ENCODE results near the gene MBD5.
A peak's percentile ranks its signal among the peaks of the same experiment; 100 is the strongest.

The MBD5 gene

DNA sequence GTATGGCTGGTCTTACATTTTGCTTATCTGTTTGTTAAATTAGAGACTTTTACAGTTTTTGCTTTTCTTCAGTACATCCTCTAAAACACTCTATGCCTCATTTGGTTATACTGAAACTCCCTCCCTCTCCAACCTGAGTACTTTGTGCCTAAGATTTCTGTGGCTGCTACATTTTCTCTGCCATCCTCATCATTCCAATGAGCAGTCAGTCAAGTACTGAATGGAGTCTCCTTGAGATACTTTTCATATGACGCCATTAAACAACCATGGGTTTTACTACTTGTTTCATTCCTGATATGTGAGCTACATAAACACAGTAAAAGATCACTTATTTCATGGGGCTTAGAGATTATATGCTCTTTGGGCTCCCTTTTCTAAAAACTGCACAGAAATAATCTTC, 427.0 kb downstream of the MBD5 start:
- DNase-seq (ENCODE audit: insufficient read length, low spot score) (no peak), FAIRE-seq (no peak)

DNA sequence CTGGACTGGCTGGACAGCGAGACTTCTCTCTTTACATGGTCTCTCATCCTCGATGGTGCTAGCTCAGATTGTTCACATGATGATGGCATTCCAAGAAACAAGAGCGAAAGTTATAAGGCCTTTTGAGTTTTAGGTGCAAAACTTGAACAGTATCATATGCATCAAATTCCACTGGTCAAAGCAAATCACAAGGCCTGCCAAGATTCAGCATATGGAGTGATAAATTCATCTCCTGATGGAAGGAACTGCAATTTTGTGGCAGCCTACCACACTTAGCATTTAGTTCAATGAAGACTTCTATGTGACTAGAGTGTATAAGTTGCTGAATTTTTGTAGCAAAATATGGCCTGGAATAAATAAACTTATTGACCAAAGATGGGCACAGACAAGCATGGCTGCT, 429.6 kb downstream of the MBD5 start:
- no peak for DNase-seq (ENCODE audit: insufficient read length, low spot score)
- FAIRE-seq, result peak; percentile 11

DNA sequence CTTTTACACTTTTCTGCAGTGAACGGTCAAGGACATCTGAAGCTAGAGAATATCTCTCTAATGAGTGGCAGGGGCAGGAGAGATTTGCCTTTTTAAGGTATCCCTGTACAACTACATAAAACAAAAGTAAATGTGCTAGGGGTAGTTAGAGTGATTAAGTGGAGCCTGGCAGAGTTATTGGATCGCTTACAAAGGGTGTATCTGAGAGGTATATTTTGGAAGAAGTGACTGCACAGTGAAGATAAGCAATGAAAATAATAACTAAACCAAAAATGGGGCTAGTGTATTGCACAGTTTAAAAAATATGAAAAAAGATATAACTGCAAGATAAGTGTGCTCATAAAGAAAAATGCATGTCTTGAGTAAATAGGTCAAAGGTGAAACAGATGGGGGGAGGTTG, 430.2 kb downstream of the MBD5 start:
- DNase-seq (ENCODE audit: insufficient read length, low spot score), result no peak
- FAIRE-seq, result no peak

DNA sequence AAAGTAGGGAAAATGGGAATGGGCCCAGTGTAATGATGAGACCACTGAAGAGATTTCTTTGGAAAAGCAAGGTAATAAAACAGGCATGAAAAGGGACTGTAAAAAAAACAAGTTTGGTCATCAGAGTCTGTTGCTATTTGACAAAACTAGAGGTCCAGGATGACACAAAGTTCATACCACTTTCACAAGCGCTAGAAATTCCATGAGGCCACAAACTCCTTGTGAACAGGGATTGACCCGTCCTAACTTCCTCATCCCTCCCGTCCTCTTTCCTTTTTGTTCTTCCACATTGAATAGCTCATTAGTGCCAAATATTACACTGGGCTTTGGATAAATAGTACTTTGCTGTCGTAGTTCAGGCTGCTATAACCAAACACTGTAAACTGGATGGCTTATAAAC, 434.9 kb downstream of the MBD5 start:
- DNase-seq (ENCODE audit: insufficient read length, low spot score) (no peak), FAIRE-seq (no peak)

DNA sequence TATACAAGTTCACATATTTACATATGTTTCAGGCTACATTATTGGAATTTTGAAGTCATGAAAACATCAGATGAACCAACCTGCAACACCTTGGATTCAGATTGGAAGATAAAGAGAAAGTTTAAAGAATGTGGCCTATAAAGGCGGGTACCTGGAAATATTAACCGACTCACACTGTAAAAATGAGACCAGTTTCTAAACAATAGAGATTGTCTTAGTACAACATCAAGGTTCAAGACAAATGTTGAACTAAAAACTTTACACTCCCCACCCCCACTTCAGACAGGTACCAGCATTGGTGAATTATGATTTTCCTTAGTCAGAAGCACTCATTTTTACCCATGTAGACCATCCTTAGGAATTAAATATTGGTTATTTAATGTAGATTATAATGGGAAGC, 437.3 kb downstream of the MBD5 start:
- no peak for FAIRE-seq
- no peak for DNase-seq (ENCODE audit: insufficient read length, low spot score)

DNA sequence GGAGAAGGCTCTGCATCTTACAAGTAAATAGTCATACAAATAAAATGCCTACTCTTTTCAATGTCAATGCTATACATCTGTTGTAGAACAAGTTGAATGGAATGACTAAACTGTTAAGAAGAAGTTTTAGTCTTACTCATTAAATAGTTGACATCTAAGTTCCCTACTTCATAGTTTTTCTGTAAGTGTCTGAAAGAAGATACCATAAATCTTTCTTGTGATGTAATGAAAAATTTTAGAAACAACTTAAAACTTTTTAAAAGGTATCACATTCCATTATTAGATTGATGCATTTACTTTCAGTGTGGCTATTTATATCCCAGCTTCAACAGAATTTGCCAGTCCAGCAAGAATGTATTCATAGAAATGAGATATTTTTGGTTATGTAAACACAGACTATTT, 438.5 kb downstream of the MBD5 start:
- DNase-seq (ENCODE audit: insufficient read length, low spot score) (no peak), FAIRE-seq (no peak)

DNA sequence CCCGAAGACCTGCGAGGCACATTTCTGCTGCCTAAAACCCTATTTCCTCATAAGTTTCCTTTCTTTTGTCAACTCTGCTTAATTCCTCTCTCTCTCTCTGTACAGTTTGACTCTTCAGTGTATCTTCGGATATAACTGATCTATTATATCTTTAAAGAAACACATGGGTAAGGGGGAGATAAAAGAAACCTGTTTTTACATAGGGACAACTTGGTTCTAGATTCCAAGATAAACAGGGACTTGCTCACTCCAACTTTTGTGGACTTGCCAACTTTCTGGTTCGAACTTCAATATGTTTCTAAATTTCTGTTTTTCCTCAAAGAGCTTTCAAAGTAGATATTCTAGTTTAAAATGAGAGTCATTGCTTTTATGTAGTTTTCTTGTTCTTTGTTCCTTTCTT, 441.0 kb downstream of the MBD5 start:
- DNase-seq (ENCODE audit: insufficient read length, low spot score) (no peak), FAIRE-seq (no peak)

DNA sequence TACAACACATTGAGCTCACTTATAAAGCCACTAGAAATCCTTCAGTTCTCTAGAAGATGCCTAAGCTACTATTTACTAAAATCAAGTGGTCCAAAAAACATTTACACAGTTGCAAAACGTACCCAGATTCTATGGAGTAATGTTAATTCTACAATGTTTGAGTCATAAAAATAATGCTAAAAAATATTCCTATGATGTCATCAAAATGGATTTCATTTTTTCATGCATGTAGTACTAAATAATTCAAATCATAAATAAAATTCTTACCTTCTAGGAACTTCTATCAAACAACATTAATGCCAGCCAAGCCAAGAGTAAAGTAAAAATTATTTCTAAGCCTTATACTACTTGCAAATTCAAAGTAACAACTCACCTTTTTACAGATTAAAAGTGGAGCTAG, 454.7 kb downstream of the MBD5 start:
- no peak for DNase-seq (ENCODE audit: insufficient read length, low spot score)
- FAIRE-seq, result no peak

DNA sequence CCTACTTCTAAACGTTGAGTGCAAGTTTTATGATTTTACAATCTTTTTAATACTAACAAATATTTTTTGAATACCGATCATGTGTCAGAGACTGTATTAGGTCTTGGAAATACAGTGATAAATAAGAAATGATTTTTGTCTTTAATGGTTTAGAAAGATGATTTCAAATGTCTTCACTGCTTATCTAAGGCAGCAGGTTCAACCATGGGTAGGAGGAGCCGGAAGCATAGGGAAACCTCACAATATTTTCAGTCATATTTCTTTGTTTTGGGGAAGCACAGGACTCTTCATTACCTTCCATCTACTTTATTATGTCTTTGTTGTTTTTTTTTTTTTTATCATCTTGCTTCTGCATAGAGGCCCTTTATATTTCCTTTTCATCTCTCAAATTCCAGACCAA, 458.5 kb downstream of the MBD5 start:
- DNase-seq (ENCODE audit: insufficient read length, low spot score) (no peak), FAIRE-seq (no peak)

DNA sequence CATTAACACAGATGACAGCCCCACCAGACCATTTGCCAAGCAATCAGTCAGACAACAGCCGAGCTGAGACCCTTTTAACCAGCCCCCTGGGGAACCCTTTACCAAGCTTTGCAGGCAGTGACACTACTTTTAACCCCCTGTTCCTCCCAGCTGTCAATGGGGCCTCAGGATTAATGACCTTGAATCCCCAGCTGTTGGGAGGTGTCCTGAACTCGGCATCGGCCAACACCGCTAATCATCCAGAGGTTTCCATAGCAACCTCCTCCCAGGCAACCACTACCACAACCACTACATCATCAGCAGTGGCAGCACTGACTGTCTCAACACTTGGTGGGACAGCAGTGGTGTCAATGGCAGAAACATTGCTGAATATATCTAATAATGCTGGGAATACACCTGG, 462.8 kb downstream of the MBD5 start:
- no peak for FAIRE-seq
- no peak for DNase-seq (ENCODE audit: insufficient read length, low spot score)

DNA sequence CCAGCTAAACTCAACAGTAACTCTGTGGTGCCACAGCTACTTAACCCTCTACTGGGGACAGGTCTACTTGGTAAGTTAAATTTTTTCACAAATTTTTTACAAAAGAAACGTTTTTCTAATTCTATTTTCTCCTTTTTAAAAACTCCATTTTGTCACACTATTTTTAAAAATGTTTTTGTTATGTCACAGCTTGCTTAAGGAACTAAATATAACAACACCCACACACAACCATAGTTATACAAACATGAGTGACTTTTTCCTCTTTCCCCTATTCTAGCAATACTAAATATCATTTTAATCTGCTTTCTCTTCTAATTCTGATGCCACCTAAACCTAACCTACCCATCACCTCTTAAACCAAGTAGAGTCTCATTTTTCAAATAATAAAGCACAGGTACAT, 463.2 kb downstream of the MBD5 start:
- FAIRE-seq (no peak), DNase-seq (ENCODE audit: insufficient read length, low spot score) (no peak)

DNA sequence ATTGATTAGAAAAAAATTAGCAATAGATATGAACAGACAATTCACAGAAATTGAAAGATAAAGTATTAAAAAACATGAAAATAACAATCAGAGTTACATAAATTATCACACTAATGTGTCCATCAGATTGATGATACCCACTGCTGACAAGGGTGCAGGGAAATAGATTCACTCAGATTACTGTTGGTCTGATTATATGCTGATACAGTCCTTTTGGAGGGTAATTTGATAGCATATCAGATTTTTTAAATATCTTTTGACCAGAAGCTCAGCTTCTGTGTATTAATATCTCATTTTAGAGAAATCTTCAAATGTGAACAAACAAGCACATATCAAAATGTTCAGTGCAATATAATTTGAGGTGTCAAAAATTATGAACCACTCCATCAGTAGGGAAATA, 465.8 kb downstream of the MBD5 start:
- no peak for DNase-seq (ENCODE audit: insufficient read length, low spot score)
- no peak for FAIRE-seq

DNA sequence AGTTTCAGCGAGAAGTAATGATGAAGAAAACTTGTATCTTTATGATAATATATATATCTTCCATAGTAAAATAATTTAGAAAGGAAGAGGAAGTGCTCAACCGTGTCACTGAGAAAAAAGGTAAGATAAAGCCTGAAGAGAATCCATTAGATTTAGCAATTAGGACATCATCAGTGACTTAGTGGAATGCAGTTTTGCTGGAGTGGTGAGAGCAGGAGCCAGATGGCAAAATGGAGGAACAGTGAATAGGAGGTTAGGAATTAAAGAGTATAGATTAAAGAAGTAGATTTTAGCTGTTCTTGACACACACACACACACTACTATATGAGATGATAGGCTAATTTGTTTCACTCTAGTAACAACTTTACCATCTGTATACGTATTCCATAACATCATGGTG, 466.5 kb downstream of the MBD5 start:
- no peak for FAIRE-seq
- no peak for DNase-seq (ENCODE audit: insufficient read length, low spot score)

DNA sequence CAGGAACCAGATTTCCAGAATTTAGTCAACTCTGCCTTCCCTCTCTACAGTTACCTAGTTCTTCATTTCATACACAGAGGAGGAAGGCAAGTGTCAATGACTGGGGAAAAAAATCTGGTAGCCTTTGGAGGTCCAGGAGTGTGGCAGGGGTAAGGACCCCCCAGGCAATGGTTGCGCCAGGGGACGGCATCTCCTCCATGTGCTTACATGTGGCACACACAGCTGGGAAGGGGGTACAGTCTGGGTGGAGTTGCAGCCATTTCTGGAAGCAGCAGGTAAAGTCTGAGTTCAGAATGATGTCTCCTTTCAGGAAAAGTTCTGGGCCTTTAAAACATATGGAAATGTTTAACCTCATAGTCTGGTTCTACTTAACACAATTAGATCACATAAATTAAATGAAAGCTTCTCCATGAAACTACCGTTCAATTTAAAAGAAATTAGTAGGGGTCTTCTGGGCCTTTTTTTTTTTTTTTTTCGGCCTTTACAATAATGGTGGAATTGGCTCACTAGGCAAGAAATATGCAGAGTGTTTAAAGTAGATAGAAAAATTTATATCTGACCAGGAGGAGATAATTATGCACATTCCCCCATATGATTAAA, 470.0 kb downstream of the MBD5 start:
- FAIRE-seq (no peak), DNase-seq (ENCODE audit: insufficient read length, low spot score) (no peak)

DNA sequence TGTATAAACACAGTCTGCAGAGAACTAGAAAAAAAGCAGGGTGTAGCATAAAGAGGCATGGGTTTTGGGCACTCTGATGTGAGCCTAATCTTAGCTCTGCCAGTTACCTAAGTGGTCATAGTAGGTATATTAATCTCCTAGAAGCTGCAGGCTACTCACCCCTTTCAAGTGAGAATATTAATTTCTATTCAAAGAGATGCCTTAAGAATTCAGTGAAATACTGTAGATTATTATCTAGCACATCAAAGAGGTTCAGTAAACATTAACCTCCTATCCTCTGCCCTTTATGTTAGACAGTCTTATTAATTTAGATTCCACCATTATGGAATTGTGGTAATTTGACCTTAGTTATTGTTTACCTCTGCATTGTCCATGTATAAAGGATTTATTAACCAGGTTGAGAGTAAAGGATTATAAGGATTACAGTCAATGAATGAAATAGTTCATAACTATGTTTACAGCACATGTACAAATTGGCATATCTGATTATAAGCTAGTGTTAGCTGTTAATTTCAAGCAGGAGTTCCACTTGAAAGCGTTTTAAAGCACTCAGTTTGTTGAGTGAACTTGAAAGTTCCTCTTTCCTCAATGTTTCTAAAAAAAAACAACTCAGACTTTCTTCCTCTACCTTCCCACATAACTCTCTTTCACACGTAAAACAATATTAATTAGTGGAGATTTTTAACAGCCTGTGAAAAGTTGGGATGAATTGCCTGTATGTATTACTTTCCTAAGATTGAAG, 473.1 kb downstream of the MBD5 start:
- peak; percentile 89 for FAIRE-seq
- DNase-seq (ENCODE audit: insufficient read length, low spot score), result no peak

DNA sequence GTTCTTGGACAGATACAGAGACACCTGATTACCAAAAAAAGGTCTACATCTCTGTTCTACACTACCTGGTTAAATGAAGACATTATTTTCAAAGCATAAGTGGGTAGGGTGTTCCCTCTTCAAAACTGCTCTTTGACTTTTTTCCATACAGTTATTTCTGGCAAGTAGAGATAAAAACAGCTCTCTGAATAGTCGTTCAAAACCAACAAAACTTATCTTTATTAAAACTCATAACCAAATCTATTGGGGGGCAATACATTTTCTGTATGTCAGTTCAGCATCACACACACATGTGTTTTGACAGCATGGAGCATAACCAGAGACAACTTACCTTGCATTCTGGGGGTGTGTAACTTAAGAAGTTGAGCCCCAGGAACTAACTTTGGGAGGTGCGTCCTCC, 474.7 kb downstream of the MBD5 start:
- DNase-seq (ENCODE audit: insufficient read length, low spot score), result no peak
- no peak for FAIRE-seq

DNA sequence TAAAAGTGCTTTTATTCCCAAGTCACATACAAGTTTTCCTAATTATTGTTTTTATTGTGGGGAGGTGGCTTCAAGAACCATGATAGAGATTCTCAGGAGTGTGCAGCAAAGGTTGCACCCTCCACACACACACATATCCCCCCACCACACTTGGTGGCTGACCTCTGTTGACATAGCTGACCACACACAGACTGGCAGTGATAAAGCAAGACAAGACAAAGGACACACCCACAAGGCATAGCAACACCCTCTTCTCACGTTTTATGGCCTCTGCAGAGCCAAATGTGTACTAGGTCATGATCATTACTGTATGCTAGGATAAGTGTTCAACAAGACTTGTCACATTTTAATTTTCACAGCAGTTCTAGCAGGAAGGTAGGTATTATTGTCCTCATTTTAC, 480.7 kb downstream of the MBD5 start:
- FAIRE-seq, result no peak

DNA sequence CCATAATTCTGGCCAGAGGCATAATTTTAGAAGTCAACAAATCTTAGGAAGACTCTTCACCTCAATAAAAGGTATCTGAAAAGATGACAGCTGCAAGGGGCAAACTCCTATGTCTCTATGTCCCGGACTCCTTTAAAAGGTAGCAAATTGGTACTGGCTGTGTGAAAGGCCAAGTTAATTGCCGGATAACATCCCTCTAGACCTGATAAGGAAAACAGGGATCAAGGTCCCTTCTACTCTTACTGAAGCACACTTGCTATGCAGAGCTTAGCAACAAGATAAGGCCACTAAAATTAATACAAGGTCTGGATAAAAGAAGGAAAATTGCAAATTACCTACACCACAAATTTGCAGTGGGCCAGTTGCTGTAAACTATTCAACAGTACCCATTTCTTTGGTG, 482.6 kb downstream of the MBD5 start:
- FAIRE-seq (no peak), DNase-seq (ENCODE audit: insufficient read length, low spot score) (no peak)

More for the DNA sequence above, 480.7 kb downstream of the MBD5 start:
- no peak for DNase-seq (ENCODE audit: insufficient read length, low spot score)

DNA sequence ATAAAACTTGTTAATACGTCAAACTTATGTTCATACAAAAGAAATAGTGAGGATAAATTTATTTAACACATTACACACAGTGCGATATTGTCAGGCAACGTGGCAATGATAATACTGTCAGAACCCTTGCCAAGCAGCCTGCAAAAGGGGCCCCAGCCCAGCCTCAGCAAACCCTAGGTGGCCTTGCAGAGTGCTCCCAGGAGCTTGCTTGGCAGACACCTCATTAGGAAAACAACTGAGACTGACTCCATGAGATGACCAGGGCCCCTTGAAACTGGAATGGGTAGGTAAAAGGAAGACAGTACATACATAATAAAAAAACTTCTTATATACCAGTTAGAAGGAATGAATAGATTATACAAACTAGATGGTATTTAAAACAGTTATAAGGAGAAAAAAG, 487.1 kb downstream of the MBD5 start:
- DNase-seq (ENCODE audit: insufficient read length, low spot score), result no peak
- no peak for FAIRE-seq

DNA sequence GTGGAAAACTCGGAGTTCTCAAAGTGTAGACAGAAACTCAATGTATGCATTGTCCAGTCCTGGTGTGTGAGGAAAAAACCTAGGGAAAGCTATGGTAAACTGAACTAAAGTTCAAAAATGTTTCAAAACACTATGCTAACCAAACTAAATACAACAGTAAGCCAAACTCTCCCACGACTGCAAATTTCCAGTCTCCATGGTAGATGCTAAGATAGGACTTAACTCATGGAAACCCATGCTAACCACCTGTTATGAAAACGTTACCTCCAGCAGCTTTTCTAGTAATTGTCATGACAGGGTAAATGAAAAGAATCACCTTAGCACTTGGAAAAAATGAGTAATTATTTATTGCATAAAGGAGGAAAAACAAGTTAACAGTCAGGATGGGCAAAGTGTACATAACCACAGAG, 488.0 kb downstream of the MBD5 start:
- no peak for FAIRE-seq
- no peak for DNase-seq (ENCODE audit: insufficient read length, low spot score)

DNA sequence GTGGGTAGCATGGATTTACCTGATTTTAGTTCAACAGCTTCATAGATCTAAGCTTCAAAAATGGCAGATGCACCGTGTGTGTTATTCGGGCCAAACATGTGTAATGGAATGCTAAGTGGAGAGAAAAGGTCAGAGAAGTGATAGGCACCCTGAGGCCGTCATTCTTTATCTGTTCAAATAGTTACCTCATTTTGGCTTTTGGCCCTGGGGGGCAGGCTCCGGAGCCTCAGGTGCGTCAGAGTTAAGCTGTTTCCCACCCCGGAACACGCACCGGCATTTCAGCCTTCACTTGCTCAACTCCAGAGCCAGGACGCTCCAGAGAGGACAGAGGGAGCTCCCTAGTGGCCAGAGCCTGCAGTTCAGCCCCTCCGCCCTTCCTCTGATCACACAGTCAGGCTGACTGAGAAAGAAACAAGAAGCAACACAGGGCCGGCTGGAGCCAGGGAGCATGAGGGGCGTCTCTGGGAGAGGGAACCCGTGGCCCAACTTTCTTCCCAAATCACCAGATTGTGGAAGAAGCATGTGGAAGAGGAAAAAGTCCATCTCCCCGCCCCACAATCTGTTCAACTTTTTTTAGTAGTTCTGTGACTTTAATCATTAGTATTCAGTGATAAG, 488.5 kb downstream of the MBD5 start:
- DNase-seq (ENCODE audit: insufficient read length, low spot score) (peak; percentile 71), FAIRE-seq (peak; percentile 94)

DNA sequence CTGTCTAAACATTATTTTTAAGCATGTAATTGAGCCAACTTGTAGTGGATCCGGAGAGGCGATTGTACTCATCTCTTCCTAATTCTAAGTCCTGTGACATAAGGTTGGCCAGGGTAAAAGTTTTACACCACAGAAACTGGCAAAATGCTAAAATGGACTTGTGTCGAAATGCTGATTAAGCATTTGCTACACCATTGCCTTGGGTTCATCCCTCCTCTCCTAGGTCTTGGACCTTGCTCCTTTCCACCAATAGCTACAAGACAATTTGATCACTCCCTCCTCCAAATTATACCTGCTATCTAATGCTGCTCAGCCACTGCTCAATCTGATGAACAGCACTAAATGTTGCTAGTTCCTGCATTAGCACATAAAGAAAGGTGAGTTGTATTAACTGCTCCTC, 491.0 kb downstream of the MBD5 start:
- DNase-seq (ENCODE audit: insufficient read length, low spot score) (no peak), FAIRE-seq (no peak)

All from GM19239 (cell line).